HL-60/S4 treated with phorbol 12-myristate 13-acetate at 8.2 ng/mL for 4 days and 3 days (cell line): ENCODE measurements around the gene LRRN4.
"Not testable (repeated sequence)": the region's sequence is repeated elsewhere in the genome, so short reads cannot be mapped to it uniquely, and the experiment has no call there.

Source experiments
- in situ Hi-C: fragments of 300-500 bp; cut with MboI; formaldehyde crosslinking; loops from 2 replicates; pipeline ENCODE4 v1.15.0; 2022; ENCODE audit warnings: low sequenced_read_pairs

The LRRN4 gene

DNA sequence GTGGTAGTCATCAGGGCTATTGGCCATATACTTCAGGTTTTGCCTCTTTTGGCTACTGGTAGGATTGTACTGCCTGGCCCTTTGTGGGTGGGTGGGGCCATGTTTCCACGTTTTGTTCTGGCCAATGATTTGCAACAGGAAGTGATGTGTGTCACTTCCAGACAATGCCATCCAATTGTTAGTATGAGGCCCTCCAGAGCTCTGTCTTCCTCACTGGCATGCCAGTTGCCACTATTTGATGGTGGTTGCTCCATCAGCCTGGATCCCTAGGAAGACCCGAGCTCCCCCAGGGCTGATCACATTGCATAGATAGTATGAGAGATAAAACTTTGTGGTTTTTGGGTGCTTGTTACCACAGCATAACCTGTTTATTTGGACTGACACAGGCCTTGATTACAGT lies 7.7 kb upstream of the LRRN4 start:
- in situ Hi-C loops, result no loop called here

DNA sequence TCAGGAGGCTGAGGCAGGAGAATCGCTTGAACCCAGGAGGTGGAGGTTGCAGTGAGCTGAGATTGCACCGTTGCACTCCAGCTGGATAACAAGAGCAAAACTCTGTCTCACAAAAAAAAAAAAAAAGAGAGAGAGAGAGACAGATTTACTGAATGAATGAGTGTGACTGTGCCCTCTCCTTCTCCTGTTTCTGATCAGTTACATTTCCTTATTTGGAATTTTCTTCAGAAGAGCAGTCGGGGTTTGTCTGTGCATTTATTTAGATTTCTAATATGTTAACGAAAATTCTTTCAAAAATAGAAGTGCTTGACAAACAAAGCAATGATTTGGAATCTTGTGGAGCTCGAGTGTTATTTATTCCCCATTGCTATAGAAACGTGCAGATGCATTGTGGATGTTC lies 6.4 kb upstream of the LRRN4 start:
- in situ Hi-C loops, result no loop called here

DNA sequence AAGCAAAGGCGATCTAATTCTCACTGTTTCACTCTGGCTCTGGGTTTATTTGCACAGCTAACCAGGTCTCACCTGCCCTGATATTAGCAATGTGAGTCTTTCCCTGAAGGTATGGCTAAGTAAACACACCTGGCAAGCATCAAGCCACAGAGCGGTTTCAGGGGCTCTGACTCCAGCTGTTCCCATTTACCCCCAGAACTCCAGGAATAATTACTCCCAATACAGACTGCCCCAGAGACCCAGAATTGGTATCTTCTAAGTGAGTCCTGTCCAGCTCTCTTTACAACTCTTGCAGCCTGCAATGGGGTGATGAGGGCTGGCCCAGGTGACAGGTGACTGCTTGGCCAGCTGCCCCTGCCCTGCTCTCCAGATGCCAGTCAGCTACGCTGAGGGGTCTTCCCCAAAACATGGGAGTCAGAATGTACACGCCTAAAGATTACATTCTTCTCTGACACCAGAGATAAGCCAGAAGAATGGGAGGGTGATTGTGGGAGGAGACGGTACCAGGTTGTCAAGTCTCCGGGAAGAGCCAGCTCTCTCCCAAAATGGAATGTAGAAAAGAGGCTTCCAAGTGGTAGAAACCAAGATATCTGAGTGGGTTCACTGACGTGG lies 4.9 kb upstream of the LRRN4 start:
- in situ Hi-C loops, result no loop called here

DNA sequence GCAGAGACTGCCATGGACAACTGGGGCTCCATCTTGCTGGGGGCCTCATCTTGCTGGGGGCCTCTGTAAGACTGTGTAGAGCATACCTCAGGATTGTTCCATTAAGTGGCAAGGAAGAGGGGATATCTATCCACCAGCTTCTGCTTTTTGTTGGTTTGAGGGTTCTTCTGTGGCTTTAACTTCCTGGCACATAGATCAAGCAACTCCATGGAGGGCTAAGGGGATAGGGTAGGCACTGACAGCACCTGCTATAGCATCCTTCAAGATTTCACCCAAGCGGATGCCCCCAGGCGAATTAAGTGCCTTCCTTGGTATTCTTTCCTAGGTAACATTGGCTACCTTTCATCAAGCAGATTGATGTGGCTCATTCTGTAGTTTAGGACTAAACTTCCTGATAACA lies 3.8 kb upstream of the LRRN4 start:
- in situ Hi-C loops, result no loop called here

DNA sequence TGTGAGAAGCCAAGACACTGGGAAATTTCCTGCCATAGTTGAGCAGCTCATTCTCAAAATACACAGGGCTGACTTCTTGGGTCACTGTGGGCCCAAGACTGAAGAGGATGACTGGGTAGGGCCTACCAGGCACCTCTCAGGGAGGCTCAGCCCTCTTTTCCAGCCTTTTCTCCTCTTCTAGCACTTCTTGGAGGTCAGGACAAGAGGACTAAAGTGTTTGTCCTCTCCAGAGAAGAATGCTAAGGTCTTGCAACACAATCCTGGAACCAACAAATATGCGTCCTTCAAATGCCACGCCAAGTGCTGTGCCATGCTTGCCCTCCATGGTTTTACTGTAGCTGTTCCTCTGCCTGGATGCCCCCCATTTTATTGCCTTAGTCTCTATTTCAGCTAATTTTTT lies 3.3 kb upstream of the LRRN4 start:
- in situ Hi-C loops, result no loop called here

DNA sequence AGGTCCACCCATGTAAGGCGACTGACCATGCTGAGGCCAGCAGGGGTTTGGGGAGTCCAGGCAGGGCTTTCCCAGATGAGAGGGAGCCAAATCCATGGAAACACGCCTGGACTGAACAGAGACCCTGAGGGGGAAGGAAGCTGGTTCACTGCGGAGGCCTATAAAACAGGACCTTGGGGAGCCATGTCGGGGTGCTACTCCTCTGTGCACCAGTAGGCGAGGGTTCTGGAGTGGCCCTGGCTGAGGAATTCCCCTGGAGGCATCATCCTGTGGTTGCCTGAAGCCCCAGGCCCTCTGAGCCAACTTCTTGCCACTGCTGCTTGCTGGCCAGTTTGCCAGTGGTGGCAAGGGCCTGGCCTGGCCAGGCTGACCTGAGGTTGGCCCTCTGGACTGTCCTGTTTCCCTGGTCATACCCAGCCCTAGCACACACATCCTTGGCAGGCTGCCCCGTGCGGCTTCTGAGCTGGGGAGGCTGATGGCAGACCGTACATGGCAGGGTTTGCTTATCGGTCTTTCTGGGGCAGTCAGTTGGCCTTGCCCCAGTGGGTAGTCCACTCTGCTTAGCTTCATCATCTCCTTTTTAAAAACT lies 2.2 kb upstream of the LRRN4 start:
- in situ Hi-C loops, result no loop called here

DNA sequence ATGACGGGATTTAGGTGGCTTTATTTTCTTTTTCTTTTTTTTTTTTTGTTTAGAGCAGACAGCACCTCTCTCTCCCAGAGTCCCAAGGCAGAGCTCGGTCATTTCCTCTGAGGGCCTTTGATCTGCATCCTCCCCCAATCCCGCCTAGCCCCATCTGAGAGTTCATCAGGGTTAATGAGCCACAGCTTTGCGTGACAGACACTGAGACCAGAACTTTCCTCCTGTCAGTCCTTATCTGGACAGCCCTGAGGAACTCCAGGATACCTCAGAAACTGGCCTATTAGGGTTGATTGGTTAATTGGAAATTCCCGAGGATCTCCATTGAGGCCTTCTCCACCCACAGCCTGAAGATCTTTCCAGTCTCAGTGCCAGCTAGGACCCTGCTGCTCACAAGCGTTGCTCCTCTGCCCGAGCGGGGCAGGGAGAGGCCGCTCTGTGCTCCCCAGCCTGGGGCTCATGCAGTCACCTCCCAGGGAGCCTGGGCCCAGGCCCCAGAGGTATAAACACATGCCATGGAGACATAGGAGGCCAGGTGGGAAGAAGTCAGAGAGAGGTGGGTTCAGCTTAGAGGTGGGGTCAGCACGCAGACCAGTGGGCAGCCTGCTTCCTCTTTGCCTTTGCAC lies 1.4 kb upstream of the LRRN4 start:
- in situ Hi-C loops, result no loop called here

DNA sequence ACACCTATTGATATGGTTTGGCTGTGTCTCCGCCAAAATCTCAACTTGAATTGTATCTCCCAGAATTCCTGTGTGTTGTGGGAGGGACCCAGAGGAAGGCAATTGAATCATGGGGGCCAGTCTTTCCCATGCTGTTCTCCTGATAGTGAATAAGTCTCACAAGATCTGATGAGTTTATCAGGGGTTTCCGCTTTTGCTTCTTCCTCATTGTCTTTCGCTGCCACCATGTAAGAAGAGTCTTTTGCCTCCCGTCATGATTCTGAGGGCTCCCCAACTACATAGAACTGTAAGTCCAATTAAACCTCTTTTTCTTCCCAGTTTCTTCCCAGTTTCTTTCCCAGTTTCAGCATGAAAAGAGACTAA lies 810 bp upstream of the LRRN4 start:
- in situ Hi-C loops, result not testable (repeated sequence)

DNA sequence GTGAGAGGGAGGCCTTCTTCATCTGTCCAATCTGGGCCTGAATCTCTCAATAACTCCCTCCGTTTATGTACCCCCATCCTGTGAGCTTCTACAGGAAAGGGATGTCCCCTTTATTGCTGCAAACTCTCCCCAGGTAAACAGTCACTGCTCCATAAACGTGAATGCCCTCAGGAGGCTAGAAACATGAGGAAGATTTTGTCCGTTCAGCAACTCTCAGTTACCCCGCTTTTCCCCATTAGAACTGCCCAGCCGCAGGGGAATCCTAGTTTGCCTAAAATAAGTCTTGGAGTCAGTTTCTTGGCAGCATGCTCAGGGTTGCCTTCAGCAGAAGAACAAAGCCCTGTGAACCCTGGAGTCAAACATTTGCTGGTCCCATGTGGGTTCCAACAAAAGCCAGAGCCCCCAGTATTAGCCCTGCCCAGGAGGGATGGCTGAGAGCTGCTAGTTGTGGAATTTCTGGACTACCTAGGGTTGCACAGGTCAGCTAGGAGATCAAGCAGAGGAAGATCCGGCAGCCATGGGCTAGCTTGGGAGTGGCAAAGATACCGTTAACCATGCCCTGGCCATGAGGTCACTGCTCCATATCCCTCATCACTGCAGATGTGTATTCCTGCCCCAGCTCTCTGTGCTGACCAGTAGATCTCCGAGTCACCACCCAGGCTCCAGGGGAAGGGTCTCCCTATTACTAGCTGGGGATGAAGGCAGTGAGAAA lies 640 bp downstream of the LRRN4 start:
- in situ Hi-C loops, result no loop called here

DNA sequence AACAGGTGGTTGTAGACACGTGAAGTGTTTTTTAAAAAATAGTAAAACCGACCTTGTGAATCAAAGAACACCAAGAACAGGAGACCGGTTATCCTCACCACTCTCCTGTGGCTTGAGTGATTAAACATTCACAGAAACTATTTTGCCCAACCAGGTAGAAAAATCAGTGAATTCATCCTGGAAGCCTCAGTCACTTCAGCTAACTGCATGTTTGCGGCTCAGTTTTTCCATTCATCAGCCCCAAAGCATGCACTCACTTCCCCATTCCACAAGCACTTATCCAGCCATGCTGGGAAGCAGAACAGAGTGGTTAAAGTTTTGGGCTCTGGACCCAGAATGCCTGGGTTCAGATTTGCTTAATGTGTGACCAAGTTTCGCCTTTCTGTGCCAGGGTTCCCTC lies 2.4 kb downstream of the LRRN4 start:
- in situ Hi-C loops, result no loop called here

DNA sequence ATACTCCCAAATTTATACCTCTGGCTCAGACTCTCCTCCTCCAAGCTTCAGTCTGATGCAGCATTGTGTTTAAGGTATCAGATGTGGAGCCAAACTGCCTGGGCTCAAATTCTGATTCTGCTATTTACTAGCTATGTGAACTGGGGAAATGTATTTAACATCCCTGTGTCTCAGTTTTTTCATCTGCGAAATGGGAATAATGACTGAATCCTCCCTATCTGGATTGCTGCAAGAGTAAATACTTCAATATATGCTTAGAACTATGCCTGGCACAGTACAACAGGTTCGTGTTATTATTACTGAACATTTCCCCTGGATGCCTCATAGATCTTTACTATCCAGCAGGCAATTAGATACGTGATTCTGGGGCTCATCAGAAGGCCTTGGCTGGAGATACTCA lies 5.5 kb downstream of the LRRN4 start:
- in situ Hi-C loops, result no loop called here

DNA sequence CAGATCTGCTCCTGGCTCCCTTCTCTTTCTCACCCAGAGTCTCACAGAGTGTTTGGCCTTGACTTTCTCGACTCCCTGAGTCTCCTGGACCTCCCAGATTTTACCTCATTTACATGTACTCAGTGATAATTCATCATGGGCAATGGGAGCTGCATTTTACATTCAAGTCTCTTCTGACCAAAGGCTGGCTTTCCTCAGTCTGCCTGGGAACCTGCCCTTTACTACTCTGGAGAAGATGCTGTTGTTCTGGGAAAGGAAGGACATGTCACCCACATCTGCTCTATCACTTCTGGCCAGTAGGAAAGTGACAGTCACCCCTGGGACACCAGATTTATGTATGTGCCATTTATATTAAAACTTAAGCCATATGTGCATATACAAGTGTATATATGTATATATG lies 7.4 kb downstream of the LRRN4 start:
- in situ Hi-C loops, result no loop called here

DNA sequence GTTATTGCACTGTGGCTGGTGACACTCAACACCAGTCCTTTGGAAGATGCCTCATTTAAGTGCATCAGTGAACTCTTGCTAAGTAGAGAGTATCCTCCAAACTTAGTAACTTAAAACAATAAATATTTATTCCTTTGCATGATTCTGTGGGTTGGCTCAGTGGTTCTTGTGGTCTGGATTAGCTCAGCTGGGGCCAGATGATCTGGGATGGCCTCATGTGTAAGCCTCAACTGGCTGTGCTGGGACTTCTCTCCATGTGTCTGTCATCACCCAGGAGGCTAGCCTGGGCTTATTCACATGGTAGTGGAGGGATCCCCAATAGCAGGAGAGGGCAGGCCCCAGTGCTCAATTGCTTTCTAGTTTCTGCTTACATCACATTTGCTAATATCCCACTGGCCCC lies 8.3 kb downstream of the LRRN4 start:
- in situ Hi-C loops, result no loop called here

DNA sequence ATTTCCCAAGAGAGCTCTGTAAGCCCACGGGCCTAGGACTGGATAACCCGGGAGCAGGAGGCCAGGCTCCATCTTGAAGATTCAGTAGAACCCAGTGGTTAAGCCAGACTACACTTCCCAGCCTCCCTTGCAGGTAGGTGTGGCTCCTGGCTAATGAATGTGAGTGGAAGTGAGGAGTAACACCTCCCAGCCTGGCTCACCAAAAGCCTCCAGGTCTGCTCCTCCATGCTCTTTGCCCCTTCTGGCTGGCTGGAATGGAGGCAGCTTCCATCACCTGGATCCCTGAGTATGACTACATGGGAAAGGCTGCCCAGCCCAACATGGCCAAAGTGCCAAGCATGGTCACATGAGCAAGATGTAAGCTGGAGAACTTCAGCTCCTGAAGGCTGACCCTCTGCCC lies 9.7 kb downstream of the LRRN4 start:
- in situ Hi-C loops, result no loop called here

DNA sequence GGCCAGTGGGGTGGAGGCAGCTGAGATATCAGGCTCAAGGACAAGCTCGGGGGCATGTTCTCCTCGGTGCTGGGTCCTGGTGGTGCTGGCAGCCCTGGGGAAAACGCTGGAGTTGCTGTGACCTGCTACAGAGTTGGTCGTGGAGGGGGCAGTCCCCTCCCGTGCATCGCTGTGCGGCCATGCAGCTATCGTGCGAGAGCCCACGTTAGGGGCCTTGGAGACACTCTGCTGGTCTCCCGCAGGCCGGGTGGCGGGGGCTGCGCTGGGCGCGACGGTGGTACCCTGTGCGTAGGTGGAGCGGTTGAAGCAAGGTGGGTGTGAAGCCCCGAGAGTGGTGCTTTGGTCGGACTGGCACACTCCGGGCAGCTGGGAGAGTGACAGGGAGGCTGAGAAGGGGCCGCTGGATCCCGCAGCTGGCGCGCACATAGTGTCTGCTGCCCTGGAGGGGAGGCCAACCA lies 12.0 kb downstream of the LRRN4 start:
- in situ Hi-C loops, result no loop called here

DNA sequence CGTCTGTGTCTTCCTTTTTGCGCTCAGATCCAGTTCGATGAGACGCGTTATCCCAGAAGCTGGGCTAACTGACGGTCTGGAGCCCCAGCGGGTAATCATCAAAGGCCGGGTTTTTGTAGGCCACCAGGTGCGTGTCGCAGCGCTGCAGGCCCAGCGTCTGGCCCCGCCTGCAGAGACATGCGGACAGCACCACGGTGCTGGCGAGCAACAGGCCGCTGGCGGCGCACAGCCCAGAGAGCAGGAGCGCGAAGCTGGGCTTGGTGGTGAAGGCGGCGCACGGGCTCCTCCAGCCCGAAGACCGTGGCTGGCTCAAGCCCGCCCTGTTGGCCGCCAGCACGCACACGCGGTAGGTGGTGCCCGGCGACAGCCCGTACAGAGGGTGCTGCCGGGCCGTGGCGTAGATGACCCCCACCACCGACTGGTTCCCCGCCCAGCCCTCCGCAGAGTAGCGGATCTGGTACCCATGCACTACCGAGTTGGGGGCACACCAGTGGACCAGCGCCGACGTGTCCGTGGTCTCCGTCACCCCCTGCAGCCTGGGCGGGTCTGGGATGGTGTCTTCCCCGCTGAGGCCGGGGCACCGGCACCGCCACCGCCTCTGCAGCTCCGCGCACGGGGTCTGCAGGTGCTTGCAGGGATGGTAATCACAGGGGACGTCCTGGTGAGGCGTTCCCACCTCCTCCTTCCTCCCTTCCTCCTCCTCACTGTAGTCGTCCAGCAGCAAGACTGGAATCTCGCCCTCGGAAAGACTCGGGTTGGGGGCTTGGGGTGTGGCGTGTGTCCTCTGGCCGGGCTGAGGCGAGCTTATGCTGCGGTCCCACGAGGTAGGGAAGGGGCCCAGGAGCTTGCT lies 12.7 kb downstream of the LRRN4 start:
- in situ Hi-C loops, result no loop called here

DNA sequence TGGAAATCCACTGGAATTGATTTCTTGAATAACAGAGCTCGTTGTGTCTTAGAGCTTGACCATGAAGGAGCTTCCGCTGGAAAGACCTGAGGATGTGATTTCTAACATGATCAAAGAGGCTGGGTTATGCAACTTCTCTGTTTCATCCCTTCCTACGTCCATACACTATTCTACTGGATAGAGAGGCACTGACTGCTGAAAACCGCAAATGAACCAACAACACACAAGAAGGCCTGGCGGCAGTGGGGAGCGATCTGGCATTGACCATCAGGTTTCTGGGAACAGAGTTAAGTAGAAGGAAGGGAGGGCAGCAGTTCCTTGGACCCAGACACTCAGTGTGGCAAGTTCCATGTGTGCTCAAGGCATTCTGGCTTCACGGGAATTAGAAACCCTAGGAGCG lies 13.3 kb downstream of the LRRN4 start:
- in situ Hi-C loops, result no loop called here

DNA sequence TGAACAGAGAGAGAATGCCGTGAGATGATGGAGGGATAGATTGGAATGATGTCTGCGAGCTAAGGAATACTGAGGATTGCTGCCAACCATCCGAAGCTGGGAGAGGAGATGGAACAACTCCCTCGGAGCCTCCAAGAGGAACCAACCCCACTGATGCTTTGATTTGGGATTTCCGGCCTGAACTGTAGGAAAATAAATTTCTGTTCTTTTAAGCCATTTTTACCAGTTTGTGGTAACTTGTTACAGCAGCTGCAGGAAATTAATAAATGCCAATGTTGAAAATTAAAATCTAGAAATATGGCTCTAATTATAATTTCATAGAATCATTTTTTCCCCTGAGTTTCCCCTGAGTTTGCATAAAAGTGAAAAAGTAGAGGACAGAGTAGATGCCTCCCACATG lies 14.1 kb downstream of the LRRN4 start:
- in situ Hi-C loops, result no loop called here

DNA sequence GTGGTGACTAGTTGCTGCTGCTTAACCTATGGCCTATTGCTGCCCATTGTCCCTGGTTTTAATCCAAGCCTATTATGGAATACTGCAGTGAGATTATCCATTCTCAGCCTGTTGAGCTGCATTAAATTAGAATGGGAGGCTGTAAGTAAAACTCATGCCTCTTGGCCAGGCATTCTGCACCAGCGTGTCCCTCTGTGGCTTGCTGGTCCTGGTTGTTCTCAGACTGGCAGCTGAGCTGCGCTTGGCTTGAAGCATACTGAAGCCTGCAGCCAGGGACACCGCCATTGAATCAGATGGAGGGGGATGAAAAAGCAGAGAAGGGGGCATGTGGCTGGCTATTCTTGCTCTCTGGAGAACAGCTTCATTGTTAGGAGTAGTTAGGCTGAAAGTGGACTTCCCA lies 15.6 kb downstream of the LRRN4 start:
- in situ Hi-C loops, result no loop called here

DNA sequence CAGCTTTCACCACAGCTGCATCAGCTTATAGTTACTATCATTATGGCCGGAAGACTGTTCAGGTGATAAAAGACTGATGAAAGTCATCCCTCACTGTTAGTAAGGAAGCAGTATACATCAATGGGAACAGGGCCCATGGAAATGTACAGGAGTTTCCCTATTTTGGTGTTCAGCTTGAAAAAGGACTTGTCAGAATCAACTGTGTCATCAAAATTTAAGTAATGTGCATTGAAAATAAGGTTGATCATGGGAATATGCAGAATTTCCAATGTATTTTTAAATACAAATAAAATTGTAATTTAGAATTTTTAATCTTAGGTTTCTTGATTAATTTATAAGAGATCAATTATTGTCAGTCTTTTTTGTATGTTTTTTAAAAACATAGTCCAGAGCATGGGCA lies 16.8 kb downstream of the LRRN4 start:
- in situ Hi-C loops, result no loop called here

DNA sequence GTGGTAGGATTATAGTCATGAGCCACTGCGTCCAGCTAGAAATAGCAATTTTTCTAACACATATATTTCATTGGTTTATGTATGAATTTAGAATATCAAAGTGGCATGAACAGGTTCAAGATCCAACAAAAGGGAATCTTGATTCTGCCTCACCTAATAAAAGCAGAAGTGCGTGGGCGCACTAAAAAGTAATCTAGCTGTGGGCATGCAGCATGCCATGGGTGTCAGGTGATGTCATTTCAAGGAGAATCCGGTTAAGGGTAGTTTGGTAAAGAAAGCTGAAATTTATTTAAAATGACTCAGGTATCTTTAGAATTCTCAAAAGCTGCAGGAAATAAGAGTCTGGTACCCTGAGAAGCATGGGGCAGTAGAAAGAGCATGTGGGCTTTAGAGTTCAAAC lies 17.6 kb downstream of the LRRN4 start:
- in situ Hi-C loops, result no loop called here
